ENCODE results near the gene CCDC183.

- TF ChIP-seq HDAC2 (IDR thresholded peaks at IDR 0.05) (no peak), SRF (IDR thresholded peaks at IDR 0.05; ENCODE audit: low read depth in 2 of 2, low read length in 2 of 2) (no peak), IKZF1 (conservative IDR thresholded peaks at IDR 0.05) (no peak), ZNF592 (IDR thresholded peaks at IDR 0.05) (no peak), SUZ12 (IDR thresholded peaks at IDR 0.05; ENCODE audit: unreplicated experiment) (no peak), CBX5 (IDR thresholded peaks at IDR 0.05; ENCODE audit: low read depth) (no peak), NR2C2 (IDR thresholded peaks at IDR 0.05; ENCODE audit: borderline replicate concordance, control insufficient read depth, insufficient read length, low read depth) (no peak), ZNF274 (IDR thresholded peaks at IDR 0.05; ENCODE audit: insufficient read depth, insufficient read length) (no peak), MYC (IDR thresholded peaks at IDR 0.05; ENCODE audit: insufficient read depth, insufficient read length, insufficient replicate concordance, low read length, severe bottlenecking) (no peak), YY1 (IDR thresholded peaks at IDR 0.05; ENCODE audit: low read depth, low read length) (no peak), TAF1 (IDR thresholded peaks at IDR 0.05; ENCODE audit: borderline replicate concordance, low read depth, low read length) (no peak), CTCF (IDR thresholded peaks at IDR 0.05 in 2 of 3, conservative IDR thresholded peaks at IDR 0.05 in 1 of 3; ENCODE audit: control insufficient read depth in 2 of 3, extremely low read depth in 1 of 3, insufficient read depth in 1 of 3, low read depth in 3 of 3, low read length in 3 of 3) (no peak), ASH2L (IDR thresholded peaks at IDR 0.05; ENCODE audit: borderline replicate concordance, low read depth) (no peak), POLR2A (IDR thresholded peaks at IDR 0.05; ENCODE audit: low read depth, low read length) (no peak)
These were observed 18.7 kb downstream of the CCDC183 start for GRCh38 chr9:136814725-136815421.
